A549 (cell line): ENCODE data around the gene IMPG1.

ENCODE experiments used
- CEBPB ChIP-seq, 2 experiments: fragments of >200 bp in 1 of 2; sonication (Bioruptor Twin) in 1 of 2; formaldehyde crosslinking in 1 of 2; IDR thresholded peaks; 2 replicates each; pipeline ENCODE4 v1.6.1; 2012 to 2016
- CHD4 ChIP-seq: fragments of 200-600 bp; sonication (generic); IDR thresholded peaks from 2 replicates; pipeline ENCODE4 v1.6.1; 2016; ENCODE audit warnings: antibody characterized with exemption, mild to moderate bottlenecking, borderline replicate concordance
- EHMT2 ChIP-seq: fragments of 200-600 bp; sonication (generic); IDR thresholded peaks from 2 replicates; pipeline ENCODE4 v1.6.1; 2016; ENCODE audit warnings: antibody characterized with exemption, low read depth, mild to moderate bottlenecking, moderate library complexity
- EP300 ChIP-seq, 2 experiments: fragments of >200 bp; sonication (Bioruptor Twin); formaldehyde crosslinking; IDR thresholded peaks; 2 replicates in 1 of 2; 3 replicates in 1 of 2; pipeline ENCODE4 v1.6.1; 2016 to 2017
- POLR2A ChIP-seq: IDR thresholded peaks from 2 replicates; pipeline ENCODE4 v1.6.1; 2012; ENCODE audit warnings: mild to moderate bottlenecking, low read length
- RAD21 ChIP-seq, 2 experiments: fragments of >200 bp in 1 of 2; sonication (Bioruptor Twin) in 1 of 2; formaldehyde crosslinking in 1 of 2; IDR thresholded peaks in 1 of 2; conservative IDR thresholded peaks in 1 of 2; 2 replicates in 1 of 2; 3 replicates in 1 of 2; pipeline ENCODE4 v1.6.1; 2012 to 2018; ENCODE audit warnings: inconsistent platforms in 1 of 2
- TF ChIP-seq, protein P1 (sequence below): fragments of >200 bp; sonication (Bioruptor Twin); formaldehyde crosslinking; IDR thresholded peaks from 3 replicates; pipeline ENCODE4 v1.5.1; 2016

- TF ChIP-seq POLR2A (no peak), CEBPB (IDR thresholded peaks at IDR 0.05) (no peak), EP300 (IDR thresholded peaks at IDR 0.05) (no peak), RAD21 (conservative IDR thresholded peaks at IDR 0.05 in 1 of 2, IDR thresholded peaks at IDR 0.05 in 1 of 2) (no peak), CHD4 (no peak), EHMT2 (no peak)
- TF ChIP-seq, protein P1, sequence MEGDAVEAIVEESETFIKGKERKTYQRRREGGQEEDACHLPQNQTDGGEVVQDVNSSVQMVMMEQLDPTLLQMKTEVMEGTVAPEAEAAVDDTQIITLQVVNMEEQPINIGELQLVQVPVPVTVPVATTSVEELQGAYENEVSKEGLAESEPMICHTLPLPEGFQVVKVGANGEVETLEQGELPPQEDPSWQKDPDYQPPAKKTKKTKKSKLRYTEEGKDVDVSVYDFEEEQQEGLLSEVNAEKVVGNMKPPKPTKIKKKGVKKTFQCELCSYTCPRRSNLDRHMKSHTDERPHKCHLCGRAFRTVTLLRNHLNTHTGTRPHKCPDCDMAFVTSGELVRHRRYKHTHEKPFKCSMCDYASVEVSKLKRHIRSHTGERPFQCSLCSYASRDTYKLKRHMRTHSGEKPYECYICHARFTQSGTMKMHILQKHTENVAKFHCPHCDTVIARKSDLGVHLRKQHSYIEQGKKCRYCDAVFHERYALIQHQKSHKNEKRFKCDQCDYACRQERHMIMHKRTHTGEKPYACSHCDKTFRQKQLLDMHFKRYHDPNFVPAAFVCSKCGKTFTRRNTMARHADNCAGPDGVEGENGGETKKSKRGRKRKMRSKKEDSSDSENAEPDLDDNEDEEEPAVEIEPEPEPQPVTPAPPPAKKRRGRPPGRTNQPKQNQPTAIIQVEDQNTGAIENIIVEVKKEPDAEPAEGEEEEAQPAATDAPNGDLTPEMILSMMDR, result no peak
Measured at GRCh38 chr6:76043690-76044089, 28.8 kb downstream of the IMPG1 start.
